Measurements from ENCODE around the gene HEXD.
A peak's percentile ranks its signal among the peaks of the same experiment; 100 is the strongest.
"Not testable (repeated sequence)": the region's sequence is repeated elsewhere in the genome, so short reads cannot be mapped to it uniquely, and the experiment has no call there.

Gene HEXD

GRCh38 chr17:82442643-82443464 lies 24.7 kb downstream of the HEXD start:
- DNase-seq: no peak

- DNase-seq: no peak
Measured at GRCh38 chr17:82443465-82444283, 25.5 kb downstream of the HEXD start.

- DNase-seq: no peak
Measured at GRCh38 chr17:82444284-82444893, 26.2 kb downstream of the HEXD start.

- DNase-seq: no peak
Measured at GRCh38 chr17:82444941-82445521, 26.9 kb downstream of the HEXD start.

- no peak for DNase-seq
Measured at GRCh38 chr17:82445542-82445941, 27.4 kb downstream of the HEXD start.

GRCh38 chr17:82446124-82446523 lies 28.0 kb downstream of the HEXD start:
- DNase-seq: no peak

GRCh38 chr17:82446649-82447048 lies 28.5 kb downstream of the HEXD start:
- DNase-seq: no peak

GRCh38 chr17:82447876-82448275 lies 29.7 kb downstream of the HEXD start:
- DNase-seq: no peak

- peak; percentile 37 for DNase-seq
Measured at GRCh38 chr17:82449131-82449882, 31.2 kb downstream of the HEXD start.

GRCh38 chr17:82449883-82450356 lies 31.8 kb downstream of the HEXD start:
- no peak for DNase-seq

- peak; percentile 83 for DNase-seq
Measured at GRCh38 chr17:82450357-82451106, 32.4 kb downstream of the HEXD start, which contains the start of gene CYBC1. Gene CYBC1, minus strand, starts transcription at chr17:82450752. Its CDS starts 1,498 bp downstream, at chr17:82449254.

GRCh38 chr17:82452162-82452561 lies 34.0 kb downstream of the HEXD start:
- DNase-seq: no peak

GRCh38 chr17:82453151-82453550 lies 35.0 kb downstream of the HEXD start:
- not testable (repeated sequence) for DNase-seq

- not testable (repeated sequence) for DNase-seq
Measured at GRCh38 chr17:82453706-82454105, 35.6 kb downstream of the HEXD start.

- peak; percentile 75 for DNase-seq
Measured at GRCh38 chr17:82457073-82457928, 39.2 kb downstream of the HEXD start.

- peak; percentile 82 for DNase-seq
Measured at GRCh38 chr17:82457929-82458178, 39.7 kb downstream of the HEXD start.

- peak; percentile 90 for DNase-seq
Measured at GRCh38 chr17:82458179-82458884, 40.2 kb downstream of the HEXD start, which contains the start of gene NARF. Gene NARF, plus strand, starts transcription at chr17:82458741. Its CDS starts 63 bp downstream, at chr17:82458804.

GRCh38 chr17:82458885-82459424 lies 40.8 kb downstream of the HEXD start:
- DNase-seq: no peak

- not testable (repeated sequence) for DNase-seq
Measured at GRCh38 chr17:82459936-82460335, 41.8 kb downstream of the HEXD start.
